Adrenal gland (tissue), 5 donors: ENCODE results near the gene VPS37C.

ENCODE experiments used
- CTCF ChIP-seq, 6 experiments: fragments of 450-650 bp in 4 of 6; fragments of 200-600 bp in 2 of 6; sonication (generic) in 1 of 6; IDR thresholded peaks; 1 replicate in 5 of 6; 2 replicates in 1 of 6; pipeline versions ENCODE4 v1.5.1 to v1.8.0; 2016 to 2021; ENCODE audit warnings: antibody characterized with exemption in 6 of 6, mild to moderate bottlenecking in 2 of 6, moderate library complexity in 1 of 6
- POLR2A ChIP-seq, 2 donors: fragments of 450-650 bp; IDR thresholded peaks; one replicate each; pipeline ENCODE4 v1.6.1; 2017; ENCODE audit warnings: antibody characterized with exemption in 2 of 2, mild to moderate bottlenecking in 2 of 2, moderate library complexity in 1 of 2
- donor health status: DM: no; HTN: no; CAD: no.

DNA sequence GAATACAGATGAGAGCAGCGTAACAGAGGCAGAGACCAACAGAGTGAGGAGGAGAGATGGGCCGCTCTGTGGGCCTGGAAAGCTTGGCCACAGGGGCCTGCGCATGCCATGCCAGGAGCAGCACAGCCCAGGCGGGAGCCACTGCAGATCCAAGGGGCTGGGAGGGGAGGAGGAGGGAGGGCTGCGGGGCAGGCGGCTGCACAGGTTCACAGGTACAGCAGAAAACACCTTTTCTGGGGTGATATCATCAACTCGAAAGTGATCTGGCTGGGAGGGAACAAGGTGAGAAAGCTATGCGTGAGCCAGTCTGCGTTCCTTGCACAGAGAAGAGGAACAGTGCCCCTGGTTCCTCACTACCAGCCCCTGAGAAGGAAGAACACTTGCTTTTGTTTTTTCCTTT, 14.8 kb downstream of the VPS37C start:
- TF ChIP-seq CTCF (IDR thresholded peaks at IDR 0.05) (no peak), POLR2A (IDR thresholded peaks at IDR 0.05) (no peak)
